GM12878 (cell line): Measurements from ENCODE around the gene C2orf92. TPM values are rescaled to one million over a fixed set of nuclear protein-coding genes. Genes with fewer than 3 reads are reported as not detected.

Experiments used
- ATAC-seq: fragments of 200-7000 bp; cut with Tn5 transposase; 3 replicates; pipeline ENCODE4 v1.9.1; 2020; ENCODE audit warnings: mild to moderate bottlenecking, moderate library complexity
- BruUV-seq: library from RNA; stranded (reverse); fragments of 400-500 nt; replicated peaks from 2 replicates; lab custom pipeline; 2021; lab: Mats Ljungman, UMichigan
- CTCF ChIA-PET: fragments of 300-600 bp; sonication (Branson Sonifier 250); formaldehyde crosslinking; extraction: SDS; loops from one replicate; lab custom pipeline; 2021; ENCODE audit warnings: inconsistent platforms; lab: Yijun Ruan, JAX
- POLR2A ChIA-PET: fragments of 350-600 bp; formaldehyde crosslinking; extraction: SDS; loops from one replicate; lab custom pipeline; 2021; ENCODE audit warnings: inconsistent platforms; lab: Charles Lee
- RAD21 ChIA-PET: fragments of 300-600 bp; sonication (Branson Sonifier 250); formaldehyde crosslinking; loops from one replicate; lab custom pipeline; 2023; ENCODE audit warnings: antibody characterized with exemption; ENCODE audit not compliant: unreplicated experiment; lab: Charles Lee
- SMC1A ChIA-PET: fragments of 300-600 bp; sonication (Branson Sonifier 250); formaldehyde crosslinking; loops from one replicate; lab custom pipeline; 2023; ENCODE audit not compliant: unreplicated experiment, uncharacterized antibody; lab: Charles Lee
- DNase-seq: peaks from one replicate; pipeline ENCODE4 v3.0.0-alpha.2; 2011; ENCODE audit warnings: low read depth, low spot score
- FAIRE-seq: peaks from 3 replicates; lab custom pipeline; 2011; peaks lifted over from hg19 to GRCh38; lab: Jason Lieb, UNC
- H2AFZ ChIP-seq: 2 replicates; pipeline ENCODE4 v1.6.0; 2011; ENCODE audit warnings: low read depth, low read length, control low read depth; ENCODE audit not compliant: control insufficient read depth
- H3K27ac ChIP-seq: 2 replicates; pipeline ENCODE4 v1.5.1; 2011; ENCODE audit warnings: control low read depth; ENCODE audit not compliant: control insufficient read depth, insufficient read depth
- H3K27me3 ChIP-seq, 2 experiments: replicated peaks in 1 of 2; 2 replicates each; pipeline versions ENCODE4 v1.6.0 to v1.6.1; 2011; ENCODE audit warnings: low read length in 1 of 2; ENCODE audit not compliant: control insufficient read depth in 2 of 2, insufficient read depth in 2 of 2
- H3K36me3 ChIP-seq, 2 experiments: 2 replicates each; pipeline ENCODE4 v1.5.1; 2011; ENCODE audit warnings: low read length in 1 of 2; ENCODE audit not compliant: control insufficient read depth in 2 of 2, insufficient read depth in 2 of 2
- H3K4me1 ChIP-seq: 2 replicates; pipeline ENCODE4 v1.6.1; 2011; ENCODE audit warnings: mild to moderate bottlenecking, low read length, moderate library complexity, mixed read lengths; ENCODE audit not compliant: control insufficient read depth, insufficient read depth
- H3K4me2 ChIP-seq: 2 replicates; pipeline ENCODE4 v1.6.0; 2011; ENCODE audit warnings: control low read depth; ENCODE audit not compliant: control insufficient read depth, insufficient read depth
- H3K4me3 ChIP-seq: fragments of 200-600 bp; sonication (generic); 2 replicates; pipeline ENCODE4 v1.5.1; 2016
- H3K79me2 ChIP-seq: 2 replicates; pipeline ENCODE4 v1.6.0; 2011; ENCODE audit warnings: low read length; ENCODE audit not compliant: control insufficient read depth, insufficient read depth
- H3K9ac ChIP-seq: 2 replicates; pipeline ENCODE4 v1.8.0; 2011; ENCODE audit warnings: low read length, control low read depth, mixed read lengths; ENCODE audit not compliant: control insufficient read depth, insufficient read depth
- H3K9me3 ChIP-seq: replicated peaks from 3 replicates; pipeline ENCODE4 v1.5.1; 2011; ENCODE audit warnings: mild to moderate bottlenecking, low read length; ENCODE audit not compliant: control insufficient read depth, insufficient read depth
- H4K20me1 ChIP-seq: 2 replicates; pipeline ENCODE4 v1.6.0; 2011; ENCODE audit not compliant: control insufficient read depth, insufficient read depth
- CEBPZ ChIP-seq: fragments of 150-350 bp; IDR thresholded peaks from 2 replicates; pipeline ENCODE4 v1.6.1; 2016; ENCODE audit warnings: low read depth, low read length
- CREM ChIP-seq: IDR thresholded peaks from 2 replicates; pipeline ENCODE4 v1.6.1; 2014; ENCODE audit warnings: antibody characterized with exemption, low read depth
- EED ChIP-seq: sonication (generic); IDR thresholded peaks from 2 replicates; pipeline ENCODE4 v1.6.1; 2016; ENCODE audit warnings: antibody characterized with exemption, low read depth
- EP300 ChIP-seq, 2 experiments: fragments of 150-350 bp in 1 of 2; IDR thresholded peaks; 2 replicates each; pipeline ENCODE4 v1.6.1; 2011 to 2012; ENCODE audit warnings: low read depth in 2 of 2, low read length in 2 of 2, borderline replicate concordance in 1 of 2, improper control_type of control experiment in 1 of 2, inconsistent platforms in 1 of 2; ENCODE audit not compliant: control insufficient read depth in 1 of 2
- ETV6 ChIP-seq, 2 experiments: fragments of 450-650 bp in 1 of 2; IDR thresholded peaks in 1 of 2; conservative IDR thresholded peaks in 1 of 2; 2 replicates each; pipeline ENCODE4 v1.6.1; 2014; ENCODE audit warnings: antibody characterized with exemption in 1 of 2, borderline replicate concordance in 1 of 2, low read depth in 1 of 2, mild to moderate bottlenecking in 1 of 2, moderate library complexity in 1 of 2
- HCFC1 ChIP-seq: fragments of 150-350 bp; IDR thresholded peaks from 2 replicates; pipeline ENCODE4 v1.6.1; 2014; ENCODE audit warnings: low read length
- MTA3 ChIP-seq: IDR thresholded peaks from 2 replicates; pipeline ENCODE4 v1.6.1; 2012; ENCODE audit warnings: low read length, inconsistent platforms, borderline replicate concordance
- MYB ChIP-seq: fragments of 150-350 bp; IDR thresholded peaks from 2 replicates; pipeline ENCODE4 v1.6.1; 2014; ENCODE audit warnings: mild to moderate bottlenecking, low read depth, low read length, borderline replicate concordance
- POLR2A ChIP-seq: IDR thresholded peaks from 2 replicates; pipeline ENCODE4 v1.6.1; 2011; ENCODE audit warnings: low read depth, mild to moderate bottlenecking, low read length
- RCOR1 ChIP-seq: conservative IDR thresholded peaks from 2 replicates; pipeline ENCODE4 v1.6.1; 2012; ENCODE audit warnings: low read depth, low read length, improper control_type of control experiment
- SIX5 ChIP-seq: IDR thresholded peaks from 2 replicates; pipeline ENCODE4 v1.6.1; 2011; ENCODE audit warnings: mild to moderate bottlenecking, low read depth, low read length, moderate library complexity; ENCODE audit not compliant: severe bottlenecking
- SMARCA5 ChIP-seq: fragments of 450-650 bp; IDR thresholded peaks from 2 replicates; pipeline ENCODE4 v1.6.1; 2017; ENCODE audit warnings: mild to moderate bottlenecking
- WGBS: methylation state at CpG from one replicate; pipeline ENCODE4 v1.1.6; 2016; ENCODE audit warnings: low lambda C conversion rate; ENCODE audit not compliant: insufficient replicate concordance, insufficient coverage; ENCODE audit errors: missing lambda C conversion rate; 5-methylcytosine and 5-hydroxymethylcytosine counted together
- in situ Hi-C: fragments of 300-500 bp; cut with MboI; formaldehyde crosslinking; loops from 9 replicates; pipeline ENCODE4 v1.14.3; 2018; ENCODE audit warnings: mixed read lengths
- intact Hi-C: fragments of 100-400 bp; cut with micrococcal nuclease; formaldehyde crosslinking; loops from one replicate; pipeline ENCODE4 v1.14.2; 2022; ENCODE audit not compliant: unreplicated experiment
- polyA plus RNA-seq, 11 experiments: library from polyadenylated mRNA; depleted of rRNA in 4 of 11; unstranded in 6 of 11; stranded (reverse) in 5 of 11; fragments of >200 nt; fragmentation: Nextera tagmentation in 4 of 11; fragmentation: Illumina TruSeq in 1 of 11; extraction: Ambion mirVana in 4 of 11; extraction: Trizol in 1 of 11; gene quantifications; 1 replicate in 1 of 11; 2 replicates in 10 of 11; pipeline versions ENCODE4 v1.2.1 to v1.2.3, GENCODE V29; 2011 to 2016; ENCODE audit warnings: inconsistent platforms in 2 of 11, missing spikeins in 2 of 11, low read depth in 1 of 11
- total RNA-seq, 4 experiments: library from RNA; depleted of rRNA in 3 of 4; stranded (reverse); fragments of >200 nt in 3 of 4; fragmentation: Illumina TruSeq in 1 of 4; extraction: Trizol in 1 of 4; gene quantifications; 2 replicates each; pipeline versions ENCODE4 v1.2.1 to v1.2.3, GENCODE V29; 2013 to 2021
- TF ChIP-seq, protein P1 (sequence below): IDR thresholded peaks from 2 replicates; pipeline ENCODE4 v1.6.1; 2012; ENCODE audit warnings: low read depth, low read length, improper control_type of control experiment
- TF ChIP-seq, protein P2 (sequence below): fragments of 450-650 bp; IDR thresholded peaks from 2 replicates; pipeline ENCODE4 v1.6.1; 2016; ENCODE audit warnings: mild to moderate bottlenecking, moderate library complexity, borderline replicate concordance

Gene C2orf92
- total and polyA plus RNA-seq, 10 of the 15 experiments (the other 5 are each of a cell fraction or from before 2014, with no cell fraction given), result 0.40 to 10.1 (median 3.7) TPM

GRCh38 chr2:97670471-97670870 lies 958 bp downstream of the C2orf92 start:
- ATAC-seq (no peak), FAIRE-seq (no peak), DNase-seq (no peak)
- RAD21 ChIA-PET, result interaction anchor here (0.9 kb wide), 1 partner anchor 26 kb away, joined by 3 read pairs; no protein-coding TSS in a partner anchor
- POLR2A ChIA-PET, result no interaction called here
- Histone ChIP-seq H3K27ac (no peak overlapping the region), H3K4me1 (peaks cover 9% of the 10 kb centered on the region), H3K4me2 (no peak overlapping the region), H3K27me3 (no peaks in the 10 kb centered on the region), H4K20me1 (no peaks in the 10 kb centered on the region), H3K9ac (no peak overlapping the region), H2AFZ (no peak overlapping the region), H3K4me3 (no peak overlapping the region), H3K36me3 (no peaks in the 10 kb centered on the region), H3K79me2 (no peaks in the 10 kb centered on the region), H3K9me3 (no peaks in the 10 kb centered on the region)
- 100% methylated on average over 1 of the region's 1 CpG for WGBS
- intact Hi-C loops (no loop called here), in situ Hi-C loops (no loop called here)
- CTCF ChIA-PET, result interaction anchor here (1.0 to 1.9 kb wide), 3 partner anchors 12 to 80 kb away, joined by 4 to 7 read pairs (median 6); no protein-coding TSS in a partner anchor
- BruUV-seq, result no TSS peak
- SMC1A ChIA-PET, result interaction anchor here (0.6 to 1.1 kb wide), 3 partner anchors 9 to 717 kb away, joined by 3 read pairs; no protein-coding TSS in a partner anchor
- TF ChIP-seq ETV6 (conservative IDR thresholded peaks at IDR 0.05 in 1 of 2, IDR thresholded peaks at IDR 0.05 in 1 of 2; ENCODE audit: borderline replicate concordance in 1 of 2, low read depth in 1 of 2) (no peak), CREM (no peak), EED (no peak), MYB (no peak), EP300 (IDR thresholded peaks at IDR 0.05; ENCODE audit: borderline replicate concordance in 1 of 2, control insufficient read depth in 1 of 2, low read depth in 2 of 2, low read length in 2 of 2) (no peak), SMARCA5 (no peak), CEBPZ (no peak), MTA3 (no peak), SIX5 (no peak), HCFC1 (no peak), POLR2A (no peak), RCOR1 (no peak)
- TF ChIP-seq, protein P1, sequence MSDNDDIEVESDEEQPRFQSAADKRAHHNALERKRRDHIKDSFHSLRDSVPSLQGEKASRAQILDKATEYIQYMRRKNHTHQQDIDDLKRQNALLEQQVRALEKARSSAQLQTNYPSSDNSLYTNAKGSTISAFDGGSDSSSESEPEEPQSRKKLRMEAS, result no peak
- TF ChIP-seq, protein P2, sequence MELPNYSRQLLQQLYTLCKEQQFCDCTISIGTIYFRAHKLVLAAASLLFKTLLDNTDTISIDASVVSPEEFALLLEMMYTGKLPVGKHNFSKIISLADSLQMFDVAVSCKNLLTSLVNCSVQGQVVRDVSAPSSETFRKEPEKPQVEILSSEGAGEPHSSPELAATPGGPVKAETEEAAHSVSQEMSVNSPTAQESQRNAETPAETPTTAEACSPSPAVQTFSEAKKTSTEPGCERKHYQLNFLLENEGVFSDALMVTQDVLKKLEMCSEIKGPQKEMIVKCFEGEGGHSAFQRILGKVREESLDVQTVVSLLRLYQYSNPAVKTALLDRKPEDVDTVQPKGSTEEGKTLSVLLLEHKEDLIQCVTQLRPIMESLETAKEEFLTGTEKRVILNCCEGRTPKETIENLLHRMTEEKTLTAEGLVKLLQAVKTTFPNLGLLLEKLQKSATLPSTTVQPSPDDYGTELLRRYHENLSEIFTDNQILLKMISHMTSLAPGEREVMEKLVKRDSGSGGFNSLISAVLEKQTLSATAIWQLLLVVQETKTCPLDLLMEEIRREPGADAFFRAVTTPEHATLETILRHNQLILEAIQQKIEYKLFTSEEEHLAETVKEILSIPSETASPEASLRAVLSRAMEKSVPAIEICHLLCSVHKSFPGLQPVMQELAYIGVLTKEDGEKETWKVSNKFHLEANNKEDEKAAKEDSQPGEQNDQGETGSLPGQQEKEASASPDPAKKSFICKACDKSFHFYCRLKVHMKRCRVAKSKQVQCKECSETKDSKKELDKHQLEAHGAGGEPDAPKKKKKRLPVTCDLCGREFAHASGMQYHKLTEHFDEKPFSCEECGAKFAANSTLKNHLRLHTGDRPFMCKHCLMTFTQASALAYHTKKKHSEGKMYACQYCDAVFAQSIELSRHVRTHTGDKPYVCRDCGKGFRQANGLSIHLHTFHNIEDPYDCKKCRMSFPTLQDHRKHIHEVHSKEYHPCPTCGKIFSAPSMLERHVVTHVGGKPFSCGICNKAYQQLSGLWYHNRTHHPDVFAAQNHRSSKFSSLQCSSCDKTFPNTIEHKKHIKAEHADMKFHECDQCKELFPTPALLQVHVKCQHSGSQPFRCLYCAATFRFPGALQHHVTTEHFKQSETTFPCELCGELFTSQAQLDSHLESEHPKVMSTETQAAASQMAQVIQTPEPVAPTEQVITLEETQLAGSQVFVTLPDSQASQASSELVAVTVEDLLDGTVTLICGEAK, result no peak
